ENCODE results near the gene ETV2. TPM values are rescaled to one million over a fixed set of nuclear protein-coding genes. Genes with fewer than 3 reads are reported as not detected.

Gene ETV2
- total RNA-seq, 1 donor from 2014 or later, result 1.4 TPM

DNA sequence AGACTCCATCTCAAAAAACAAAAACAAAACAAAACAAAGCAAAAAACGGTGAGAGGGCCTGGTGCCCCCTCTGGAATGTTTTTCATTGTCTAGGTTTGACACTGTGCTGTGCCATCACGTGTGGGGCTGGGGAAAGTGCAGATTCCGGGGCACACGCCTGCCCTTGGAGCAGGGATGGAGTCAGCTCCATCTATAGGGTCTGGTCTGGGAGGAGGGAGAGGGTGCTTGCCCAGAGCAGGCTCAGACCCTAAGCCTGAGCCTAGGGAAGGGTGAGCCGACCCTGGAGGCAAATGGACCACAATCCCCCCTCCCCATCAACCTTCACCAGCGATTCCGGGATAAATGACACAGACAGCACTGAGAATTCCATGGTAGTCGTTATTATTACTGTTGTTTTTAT is 51.9 kb downstream of the ETV2 start:
- Mint-ChIP-seq H3K9me3 (no peaks in the 10 kb centered on the region), H3K4me3 (no peak overlapping the region), H3K27ac (no peak overlapping the region), H3K4me1 (peaks cover 11% of the 10 kb centered on the region), H3K36me3 (no peaks in the 10 kb centered on the region), H3K27me3 (ENCODE audit: low read depth) (no peaks in the 10 kb centered on the region)
- no peak for DNase-seq (ENCODE audit: low spot score in 2 of 2, unreplicated experiment in 2 of 2)
- no peak for TF ChIP-seq CTCF (IDR thresholded peaks at IDR 0.05; ENCODE audit: unreplicated experiment)

DNA sequence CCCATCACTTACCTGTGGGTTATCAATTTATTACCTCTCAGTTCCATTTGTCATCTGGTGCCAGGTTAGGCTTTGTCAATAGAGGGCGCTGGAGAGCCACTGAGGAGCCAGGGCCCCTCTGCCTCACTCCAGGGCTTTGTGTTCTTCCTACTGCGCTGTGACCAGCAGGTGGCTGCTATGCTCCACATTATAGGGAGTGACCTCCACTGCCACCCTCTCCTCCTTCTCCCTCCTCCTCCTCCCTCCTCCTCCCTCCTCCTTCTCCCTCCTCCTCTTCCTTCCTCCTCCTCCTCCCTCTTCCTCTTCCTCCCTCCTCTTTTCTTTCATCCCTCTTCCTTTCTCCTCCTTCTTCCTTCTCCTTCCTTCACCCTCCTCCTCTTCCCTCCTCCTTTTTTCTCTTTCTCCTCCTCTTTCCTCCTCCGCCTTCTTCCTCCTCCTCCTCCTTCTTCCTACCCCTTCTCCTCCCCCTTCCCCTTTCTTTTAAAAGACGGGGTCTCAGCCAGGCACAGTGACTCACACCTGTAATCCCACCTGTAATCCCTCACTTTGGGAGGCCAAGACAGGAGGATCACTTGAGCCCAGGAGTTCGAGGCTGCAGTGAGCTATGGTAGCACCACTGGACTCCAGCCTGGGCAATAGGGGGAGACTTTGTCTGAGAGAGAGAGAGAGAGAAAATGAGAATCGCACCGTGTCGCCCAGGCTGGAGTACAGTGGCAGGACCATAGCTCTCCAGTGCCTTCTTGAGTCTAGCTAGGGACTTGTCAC is 52.5 kb downstream of the ETV2 start:
- DNase-seq (ENCODE audit: low spot score in 2 of 2, unreplicated experiment in 2 of 2), result peak; percentile 64 to 86
- H3K27me3 Mint-ChIP-seq (ENCODE audit: low read depth), result no peaks in the 10 kb centered on the region
- H3K4me1 Mint-ChIP-seq, result peaks cover 11% of the 10 kb centered on the region
- no peak overlapping the region for H3K4me3 Mint-ChIP-seq
- peak; percentile 68 for TF ChIP-seq CTCF (IDR thresholded peaks at IDR 0.05; ENCODE audit: unreplicated experiment)
- H3K27ac Mint-ChIP-seq, result no peak overlapping the region
- H3K9me3 Mint-ChIP-seq, result no peaks in the 10 kb centered on the region
- H3K36me3 Mint-ChIP-seq, result no peaks in the 10 kb centered on the region

Other genes with a start within 250 kb of the ETV2 start
- gene FFAR2, start 193.5 kb upstream of the ETV2 start, total RNA-seq, result not detected in 3 replicates
- 1.9 to 3.3 TPM (median 2.5 TPM) in 3 replicates for gene KRTDAP, start 151.3 kb upstream of the ETV2 start, total RNA-seq
- gene DMKN, start 128.1 kb upstream of the ETV2 start, total RNA-seq, result 161 to 172 TPM (median 171 TPM) in 3 replicates
- 0.32 to 0.49 TPM (median 0.47 TPM) in 3 replicates for gene SBSN, start 113.4 kb upstream of the ETV2 start, total RNA-seq
- gene GAPDHS, start 108.3 kb upstream of the ETV2 start, total RNA-seq, result not detected in 3 replicates
- gene TMEM147, start 96.1 kb upstream of the ETV2 start, total RNA-seq, result 82.2 to 82.7 TPM (median 82.3 TPM) in 3 replicates
- 0.11 to 0.22 TPM (median 0.16 TPM) in 3 replicates for gene ATP4A, start 78.1 kb upstream of the ETV2 start, total RNA-seq
- not detected in 3 replicates for gene PMIS2, start 55.6 kb upstream of the ETV2 start, total RNA-seq
- gene HAUS5, start 29.0 kb upstream of the ETV2 start, total RNA-seq, result 28.7 to 33.8 TPM (median 29.0 TPM) in 3 replicates
- gene RBM42, start 12.7 kb upstream of the ETV2 start, total RNA-seq, result 63.7 to 70.6 TPM (median 66.4 TPM) in 3 replicates
- 273 to 293 TPM (median 284 TPM) in 3 replicates for gene COX6B1, start 6.6 kb downstream of the ETV2 start, total RNA-seq
- gene UPK1A, start 24.8 kb downstream of the ETV2 start, total RNA-seq, result 1.8 to 2.3 TPM (median 2.0 TPM) in 3 replicates
- not detected in 3 replicates for gene ZBTB32, start 62.8 kb downstream of the ETV2 start, total RNA-seq
- gene KMT2B, start 76.3 kb downstream of the ETV2 start, total RNA-seq, result 60.6 to 62.7 TPM (median 61.8 TPM) in 3 replicates
- gene IGFLR1, start 100.7 kb downstream of the ETV2 start, total RNA-seq, result 2.7 to 3.2 TPM (median 2.8 TPM) in 3 replicates
- 39.4 to 42.5 TPM (median 42.4 TPM) in 3 replicates for gene U2AF1L4, start 103.7 kb downstream of the ETV2 start, total RNA-seq
- 45.2 to 54.9 TPM (median 45.7 TPM) in 3 replicates for gene PSENEN, start 103.9 kb downstream of the ETV2 start, total RNA-seq
- 11.8 to 12.9 TPM (median 12.0 TPM) in 3 replicates for gene LIN37, start 106.8 kb downstream of the ETV2 start, total RNA-seq
- 18.8 to 21.7 TPM (median 20.3 TPM) in 3 replicates for gene HSPB6, start 115.3 kb downstream of the ETV2 start, total RNA-seq
- 45.1 to 50.5 TPM (median 46.6 TPM) in 3 replicates for gene PROSER3, start 116.4 kb downstream of the ETV2 start, total RNA-seq
- 74.0 to 79.9 TPM (median 75.4 TPM) in 3 replicates for gene ARHGAP33, start 133.8 kb downstream of the ETV2 start, total RNA-seq
- not detected in 3 replicates for gene PRODH2, start 171.1 kb downstream of the ETV2 start, total RNA-seq
- 0.23 to 0.72 TPM (median 0.51 TPM) in 3 replicates for gene NPHS1, start 210.8 kb downstream of the ETV2 start, total RNA-seq
- 1.4 TPM in 3 replicates for gene KIRREL2, start 215.2 kb downstream of the ETV2 start, total RNA-seq
- 137 to 151 TPM (median 146 TPM) in 3 replicates for gene APLP1, start 226.8 kb downstream of the ETV2 start, total RNA-seq

Measured in mesothelial cell of epicardium (in vitro differentiated cells).